ENCODE results near the gene PARD3B.

PARD3B gene

DNA sequence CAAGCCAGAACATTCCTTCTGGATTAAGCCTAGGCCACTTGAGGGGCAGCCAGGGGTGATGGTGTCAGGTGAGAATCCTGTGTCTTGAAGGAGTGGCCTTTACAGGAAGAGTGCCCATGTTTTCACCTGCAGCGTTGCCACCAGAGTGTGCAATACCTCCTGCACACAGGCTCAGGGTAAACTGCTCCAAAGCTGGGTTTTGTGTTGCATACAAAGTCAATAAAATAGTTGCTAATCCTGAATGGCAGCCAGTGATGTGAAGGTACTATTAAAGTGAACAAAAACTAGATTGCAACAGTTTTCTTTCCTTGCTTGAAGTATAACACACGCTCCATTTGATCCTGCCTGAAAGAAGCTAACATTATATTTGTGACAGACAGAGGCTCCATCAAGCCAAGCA, 1072.6 kb downstream of the PARD3B start:
- no peak for DNase-seq (ENCODE audit: low read depth)

DNA sequence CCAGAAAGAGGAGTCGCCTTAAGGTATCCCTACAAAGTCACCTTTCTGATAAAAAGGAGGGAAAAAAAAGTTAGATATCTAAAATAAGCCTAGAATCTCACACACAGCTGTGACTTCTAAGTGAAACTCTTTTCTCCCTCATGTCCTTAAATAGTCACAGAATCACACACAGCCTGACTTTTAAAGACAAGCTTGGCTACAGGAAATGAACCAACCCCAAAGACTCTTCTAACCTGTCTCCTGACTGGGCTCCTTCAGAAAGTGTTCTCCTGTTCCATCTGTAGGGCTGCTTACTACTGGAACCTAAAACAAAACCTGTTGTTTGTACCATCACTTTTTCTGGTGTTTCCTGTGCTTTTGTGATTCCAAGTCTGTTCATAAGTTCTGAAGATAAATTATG, 1074.3 kb downstream of the PARD3B start:
- DNase-seq (ENCODE audit: low read depth): no peak

DNA sequence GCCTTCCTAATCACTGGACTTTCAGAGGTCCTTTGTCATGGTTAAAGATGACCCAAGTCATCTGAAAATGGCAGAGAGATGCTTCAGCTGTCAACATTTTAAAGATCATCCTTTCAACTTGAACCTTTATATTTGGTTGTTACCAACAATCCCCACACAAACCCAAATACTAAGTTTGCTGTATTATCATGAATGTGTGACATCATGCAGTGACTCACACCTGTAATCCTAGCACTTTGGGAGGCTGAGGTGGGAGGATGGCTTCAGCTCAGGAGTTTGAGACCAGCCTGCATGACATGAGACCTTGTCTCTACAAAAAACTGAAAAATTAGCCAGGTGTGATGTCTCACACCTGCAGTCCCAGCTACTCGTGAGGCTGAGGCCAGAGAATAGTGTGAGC, 1081.8 kb downstream of the PARD3B start:
- no peak for DNase-seq (ENCODE audit: low read depth)

DNA sequence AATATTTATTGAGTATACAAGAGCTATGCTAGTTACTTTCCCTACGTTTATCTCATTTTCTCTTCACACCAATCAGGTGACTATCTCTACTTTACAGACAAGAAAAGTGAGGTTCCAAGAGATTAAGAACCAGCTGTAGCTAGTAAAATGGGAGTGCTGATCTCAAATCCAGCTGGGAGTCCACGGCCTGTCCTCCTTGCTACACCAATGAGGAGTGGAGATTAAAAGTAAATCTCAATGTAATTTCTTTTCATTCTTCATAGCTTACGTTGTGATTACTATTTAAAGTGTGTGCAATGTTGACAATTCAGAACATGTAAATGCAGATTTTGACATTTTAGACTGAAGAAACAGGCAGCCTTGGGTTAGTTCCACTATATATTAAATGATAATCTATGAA, 1083.1 kb downstream of the PARD3B start:
- no peak for DNase-seq (ENCODE audit: low read depth)

DNA sequence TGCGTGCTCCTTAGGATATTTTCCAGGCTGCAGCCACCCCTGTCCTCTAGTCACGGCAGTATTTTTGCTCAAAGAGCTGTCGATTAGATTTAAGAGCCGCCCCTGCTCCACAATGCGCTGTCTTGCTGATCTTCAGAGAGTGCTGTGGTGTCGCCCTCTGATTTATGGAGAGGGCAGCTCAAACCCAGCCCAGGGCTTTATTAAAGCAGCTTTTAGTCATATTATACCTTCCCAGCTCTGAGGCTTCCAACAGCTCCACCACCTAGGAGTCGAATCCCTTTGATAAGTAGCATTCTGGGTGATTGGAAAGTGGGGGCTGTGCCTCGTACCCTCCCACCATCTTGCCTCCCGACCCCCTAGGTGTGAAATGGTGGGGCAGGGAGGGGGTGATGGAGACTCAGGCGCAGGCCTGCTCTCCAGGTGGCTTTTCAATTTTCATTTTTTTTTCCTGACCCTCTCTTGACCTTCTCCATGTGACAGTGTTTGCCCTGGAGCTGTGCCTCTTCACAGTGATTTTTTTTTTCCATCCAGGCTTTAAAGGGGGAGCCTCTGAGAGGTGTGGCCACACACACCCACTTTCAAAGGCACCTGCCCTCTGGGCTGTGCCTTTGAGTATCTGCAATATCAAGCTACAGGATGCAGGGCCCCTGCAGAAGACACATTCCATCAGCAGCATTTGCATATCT, 1084.0 kb downstream of the PARD3B start:
- DNase-seq (ENCODE audit: low read depth): no peak

DNA sequence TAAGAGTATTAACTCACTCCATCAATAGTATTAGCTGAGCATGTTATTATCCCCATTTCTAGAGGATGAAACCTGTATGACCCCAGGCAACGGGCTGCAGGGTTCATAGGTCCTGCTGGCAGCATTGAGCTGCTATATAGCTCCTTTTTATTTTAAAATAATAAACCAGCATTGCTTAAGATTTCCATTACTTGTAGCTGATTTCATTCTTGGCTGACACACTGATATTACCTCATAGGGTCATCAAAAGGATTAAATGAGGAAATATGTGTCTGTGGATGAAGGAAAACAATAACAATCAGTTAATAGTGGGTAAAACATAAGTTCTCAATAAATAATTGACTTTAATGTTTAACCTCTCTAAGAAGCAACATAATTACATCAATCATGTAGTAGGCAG, 1088.7 kb downstream of the PARD3B start:
- no peak for DNase-seq (ENCODE audit: low read depth)

DNA sequence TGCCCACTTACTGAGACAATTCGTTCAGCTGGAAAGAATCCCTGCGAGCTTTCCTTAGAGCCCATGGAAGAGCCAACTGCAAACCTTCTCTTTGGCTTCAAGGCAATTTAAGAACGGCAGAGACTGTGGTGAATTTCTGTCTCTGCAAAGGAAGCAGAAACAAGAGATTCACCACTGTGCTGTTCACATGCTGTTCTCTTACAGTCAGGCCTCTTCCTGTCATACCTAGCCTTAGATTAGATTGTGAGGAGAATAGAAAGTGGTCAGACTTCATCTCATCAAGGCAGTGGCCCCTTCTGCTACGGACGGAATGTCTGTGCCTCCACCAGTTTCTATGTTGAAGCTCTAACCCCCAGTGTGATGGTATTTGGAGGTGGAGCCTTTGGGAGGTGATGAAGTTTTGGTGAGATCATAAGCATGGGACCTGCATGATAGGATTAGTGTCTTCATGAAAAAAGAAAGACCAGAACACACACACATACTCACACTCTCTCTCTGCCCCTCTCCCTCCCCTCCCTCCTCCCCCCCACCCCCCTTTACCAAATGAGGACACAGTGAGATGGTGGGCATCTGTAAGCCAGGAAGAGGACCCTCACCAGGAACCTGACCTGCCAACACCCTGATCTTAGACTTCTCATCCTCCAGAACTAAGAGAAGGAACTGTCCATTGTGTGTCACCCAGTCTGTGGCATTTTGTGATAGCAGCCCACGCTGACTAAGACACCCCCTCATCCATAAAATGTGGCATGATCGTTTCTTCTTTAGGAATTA, 1091.5 kb downstream of the PARD3B start:
- DNase-seq (ENCODE audit: low read depth): no peak

DNA sequence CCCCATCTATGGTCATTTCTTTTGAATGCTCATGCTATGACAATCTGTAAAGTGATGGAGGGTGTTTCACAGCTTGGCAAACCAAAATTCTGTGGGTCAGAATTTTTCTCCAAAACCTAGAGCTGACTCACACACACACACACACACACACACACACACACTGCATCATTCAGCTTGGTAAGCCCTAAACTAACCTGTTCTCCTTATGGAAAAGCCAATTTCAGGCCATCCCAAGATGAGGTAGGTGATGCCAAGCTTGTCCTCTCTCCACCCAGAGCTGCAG, 1092.0 kb downstream of the PARD3B start:
- DNase-seq (ENCODE audit: low read depth): no peak

DNA sequence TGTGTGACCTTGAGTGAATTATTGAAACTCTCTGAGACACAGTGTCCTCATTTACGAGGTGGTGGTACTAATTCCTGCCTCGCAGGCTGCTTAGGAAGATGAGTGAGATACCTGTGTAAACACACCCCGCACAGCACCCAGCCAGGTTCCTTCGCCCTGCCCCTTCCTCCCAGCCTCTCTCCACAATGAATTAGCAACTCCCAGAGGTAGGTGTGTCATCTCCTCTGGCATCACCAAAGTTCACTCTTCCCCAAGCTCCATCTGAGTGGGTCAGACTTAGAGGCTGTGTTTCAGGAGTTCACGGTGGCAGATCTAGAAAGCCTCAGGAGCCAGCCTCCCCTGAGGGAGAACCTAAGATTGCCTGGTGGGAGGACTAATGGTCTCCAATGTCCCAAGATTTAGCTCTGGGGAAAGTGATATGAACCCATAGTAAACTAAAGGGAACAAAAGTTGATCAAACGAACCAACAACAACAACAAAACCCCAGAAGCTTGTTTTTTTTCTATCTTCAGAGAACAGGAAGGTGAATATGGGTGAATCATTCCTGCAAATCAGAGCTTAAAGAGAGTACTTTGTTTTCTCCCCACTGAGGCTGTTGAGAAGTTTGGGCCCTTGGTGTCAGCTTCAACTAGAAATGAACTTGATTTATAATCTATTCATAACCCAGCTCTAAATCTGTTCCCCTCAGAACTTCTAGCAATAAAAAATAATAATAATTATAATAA, 1092.7 kb downstream of the PARD3B start:
- DNase-seq (ENCODE audit: low read depth): no peak

DNA sequence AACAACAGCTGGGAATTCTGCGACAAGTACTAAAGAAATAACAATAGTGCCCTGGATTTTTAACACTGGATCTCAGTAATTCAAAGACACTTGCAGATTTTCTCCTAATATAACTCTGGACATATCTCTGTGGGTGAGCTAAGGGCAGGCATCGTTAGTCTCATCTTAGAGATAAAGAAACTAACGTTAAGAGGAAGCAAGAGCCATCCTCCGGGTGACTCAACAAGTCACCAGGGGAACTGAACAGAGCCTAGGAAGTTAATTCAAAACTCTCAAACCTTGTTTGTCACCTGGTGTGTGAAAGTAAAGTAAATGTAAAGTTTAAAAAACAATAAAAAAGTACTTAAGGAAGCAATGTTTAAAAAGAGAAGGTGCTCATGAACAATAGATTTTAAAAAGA, 1095.4 kb downstream of the PARD3B start:
- DNase-seq (ENCODE audit: low read depth): no peak

DNA sequence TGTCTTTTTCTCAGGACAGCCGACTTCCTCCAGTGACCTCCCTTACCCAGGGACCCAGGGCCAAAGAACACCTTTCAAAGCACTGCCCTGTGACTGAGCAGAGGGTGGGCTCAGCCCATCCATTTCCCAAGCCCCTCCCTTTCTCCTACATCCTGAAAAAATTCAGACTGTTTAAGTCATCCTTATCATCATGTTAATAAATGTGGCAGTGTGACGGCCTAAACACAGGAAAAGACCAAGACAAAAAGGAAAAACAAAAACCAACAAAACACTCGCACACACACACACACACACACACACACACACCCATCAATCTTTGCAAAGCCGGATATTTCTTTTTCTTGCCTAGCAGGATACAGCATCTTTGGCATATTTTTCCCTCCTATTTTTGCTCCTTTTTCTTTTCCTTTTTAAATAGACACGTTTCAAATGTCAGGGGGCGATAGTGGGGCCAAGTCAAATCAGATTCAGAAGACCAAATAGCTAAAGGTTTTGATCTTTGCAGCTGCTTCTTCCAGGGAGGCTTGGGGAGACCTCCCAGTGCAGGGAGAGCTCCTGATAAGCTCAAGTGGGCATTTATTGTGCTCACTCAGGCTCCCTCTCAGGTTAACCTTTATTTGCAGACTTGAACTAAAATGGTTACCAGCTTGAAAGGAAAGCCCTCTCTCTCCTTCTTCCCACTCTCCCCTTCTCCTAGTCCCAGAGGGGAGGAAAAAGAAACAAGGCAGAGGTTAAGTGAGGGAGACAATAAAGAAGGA, 1097.5 kb downstream of the PARD3B start:
- DNase-seq (ENCODE audit: low read depth): no peak

DNA sequence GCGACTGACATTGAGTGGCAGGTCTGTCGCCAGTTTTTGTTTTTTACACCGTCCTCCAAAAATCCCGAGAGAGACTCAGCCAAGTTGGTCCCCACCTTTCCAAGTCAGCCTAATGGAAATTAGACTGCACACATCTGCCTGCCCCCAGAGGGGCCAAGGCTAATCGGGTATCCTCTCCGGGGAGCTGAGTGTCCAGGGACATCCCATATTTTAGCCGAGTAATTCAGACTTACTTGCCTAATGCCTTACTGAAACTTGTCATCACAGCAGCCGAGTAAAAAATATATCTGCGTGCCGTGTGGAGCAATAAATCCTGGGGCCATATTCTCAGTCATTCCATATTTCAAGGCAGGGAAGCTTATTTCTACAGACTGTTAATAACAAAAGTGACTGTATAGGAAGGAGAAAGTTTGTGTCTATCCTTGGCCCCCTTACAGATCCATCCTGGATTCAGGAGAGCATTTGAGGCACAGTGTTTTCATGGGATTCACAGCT, 1098.2 kb downstream of the PARD3B start:
- no peak for DNase-seq (ENCODE audit: low read depth)

DNA sequence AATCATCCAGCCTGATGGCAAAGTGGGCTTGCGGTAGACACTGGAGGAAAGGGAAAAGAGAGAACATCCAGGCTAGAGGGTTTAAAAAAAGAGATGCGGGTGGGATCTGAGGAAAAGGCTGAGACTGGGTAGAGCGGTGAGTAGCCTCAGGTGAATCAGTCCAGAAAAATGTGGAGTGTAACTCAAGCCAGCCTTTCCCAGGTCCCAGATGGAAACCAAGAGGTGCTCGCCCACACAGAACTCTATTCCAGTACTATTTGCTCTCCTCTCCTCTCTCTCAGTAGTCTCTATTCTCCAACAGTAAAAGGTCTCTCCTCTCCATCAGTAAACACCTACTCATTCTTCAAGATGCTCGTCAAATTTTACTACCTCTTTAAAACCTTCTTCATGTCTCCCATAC, 1098.7 kb downstream of the PARD3B start:
- no peak for DNase-seq (ENCODE audit: low read depth)

DNA sequence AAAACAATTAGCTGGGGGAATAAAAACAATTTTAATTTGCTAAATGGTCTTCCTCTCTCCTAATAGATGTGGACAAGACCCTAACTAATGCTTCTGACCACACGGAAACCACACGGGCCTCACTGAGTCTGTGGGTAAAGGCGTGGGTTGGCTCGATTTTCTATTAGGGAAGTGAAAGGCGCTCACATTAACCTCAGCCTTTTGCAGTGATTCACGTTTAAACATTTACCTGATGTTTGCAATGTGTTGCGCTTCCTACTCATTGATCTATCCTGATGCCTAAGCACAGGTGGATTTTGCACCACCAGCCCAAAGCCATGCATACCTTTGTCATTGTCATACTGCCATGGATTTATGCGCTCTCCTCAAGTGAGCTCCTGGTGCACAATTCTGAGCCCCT, 1101.4 kb downstream of the PARD3B start:
- DNase-seq (ENCODE audit: low read depth): no peak

DNA sequence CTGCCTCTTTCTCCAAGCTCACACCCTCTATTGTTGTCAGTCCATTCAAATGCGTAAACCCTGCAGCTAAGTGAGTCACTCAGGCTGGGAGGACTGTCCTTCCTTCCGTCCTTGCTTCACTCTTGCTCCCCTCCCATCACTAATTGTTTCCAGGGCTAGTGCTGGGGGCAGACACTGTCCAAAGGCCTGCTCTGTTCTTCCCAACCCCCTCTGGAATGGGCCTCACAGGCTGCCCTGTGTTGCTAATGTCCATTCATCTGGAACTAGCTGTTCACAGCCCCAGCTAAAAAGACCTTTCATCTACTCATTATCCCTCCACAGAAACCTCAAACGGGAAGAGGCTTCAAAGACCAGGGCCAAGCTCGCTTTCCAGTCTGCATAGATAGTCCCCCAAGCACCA, 1105.2 kb downstream of the PARD3B start:
- DNase-seq (ENCODE audit: low read depth): no peak

DNA sequence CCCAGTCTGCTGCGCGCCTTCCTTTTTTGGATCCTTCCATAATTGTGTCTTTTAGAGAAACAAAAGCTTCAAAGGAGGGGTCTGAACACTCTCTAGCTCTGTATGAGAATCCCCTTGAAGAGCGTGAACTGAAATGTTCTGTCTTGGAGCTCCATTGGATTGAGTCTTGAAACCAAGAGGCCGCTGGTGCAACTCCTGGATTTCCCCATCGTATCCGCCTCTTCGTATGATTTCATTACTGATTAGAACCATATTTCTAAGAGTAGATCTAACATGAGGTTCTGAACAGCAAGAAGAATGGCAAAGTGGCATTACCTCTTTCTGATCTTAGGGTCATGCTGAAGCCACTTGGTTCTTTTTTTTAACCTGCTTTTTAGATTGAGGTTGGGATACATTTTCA, 1105.7 kb downstream of the PARD3B start:
- DNase-seq (ENCODE audit: low read depth): no peak

DNA sequence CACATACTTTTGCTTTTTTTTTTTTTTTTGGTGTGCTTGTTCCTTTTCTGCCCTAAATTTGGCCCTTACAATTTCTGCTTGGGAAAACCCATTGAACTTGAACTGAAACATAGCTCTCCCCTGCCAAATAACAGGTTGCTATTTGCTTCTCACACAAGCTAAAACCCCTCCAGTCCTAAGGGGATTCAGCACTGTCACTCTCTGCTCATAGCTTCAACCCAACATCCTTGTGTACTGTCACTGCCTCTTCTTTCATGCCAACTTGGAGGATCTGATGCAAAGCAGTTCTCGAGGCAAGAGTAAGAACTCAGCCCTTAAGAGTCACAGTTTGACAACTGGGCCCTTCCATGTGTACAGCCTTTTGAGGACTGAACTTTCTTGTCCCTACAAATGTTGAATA, 1106.4 kb downstream of the PARD3B start:
- DNase-seq (ENCODE audit: low read depth): no peak

DNA sequence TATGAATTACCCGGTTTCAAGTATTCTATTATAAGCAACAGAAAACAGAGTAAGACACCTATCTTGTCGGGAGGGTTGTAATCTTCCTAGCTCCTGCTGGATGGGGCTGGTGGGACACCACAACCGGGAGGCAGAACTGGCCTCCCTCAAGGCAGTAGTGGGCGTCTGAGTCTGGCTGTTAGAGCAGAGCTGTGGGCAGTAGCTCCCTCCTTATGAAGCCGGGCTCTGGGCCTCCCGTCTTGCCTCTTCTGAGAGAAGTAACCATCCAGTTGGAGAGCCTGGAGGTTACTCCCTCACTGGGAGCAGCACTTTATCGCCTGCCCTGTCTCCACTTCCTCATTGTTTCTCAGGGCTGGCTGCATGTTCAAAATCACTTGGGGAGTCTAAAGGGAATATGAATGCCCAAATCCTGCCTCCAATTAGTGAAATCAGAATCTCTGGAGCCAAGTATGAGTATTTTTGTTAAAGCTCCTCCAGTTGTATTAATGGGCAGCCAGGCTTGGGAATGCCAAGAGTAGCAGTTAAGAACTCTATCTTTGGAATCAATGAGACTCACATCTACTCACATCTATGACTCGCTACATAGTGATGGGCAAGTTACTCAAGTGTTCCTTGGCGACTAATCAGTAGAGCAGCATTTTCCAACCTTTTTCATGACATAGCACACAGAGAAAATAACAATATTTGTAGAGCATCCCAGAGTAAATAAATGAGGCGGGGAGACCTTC, 1109.8 kb downstream of the PARD3B start:
- DNase-seq (ENCODE audit: low read depth): no peak

DNA sequence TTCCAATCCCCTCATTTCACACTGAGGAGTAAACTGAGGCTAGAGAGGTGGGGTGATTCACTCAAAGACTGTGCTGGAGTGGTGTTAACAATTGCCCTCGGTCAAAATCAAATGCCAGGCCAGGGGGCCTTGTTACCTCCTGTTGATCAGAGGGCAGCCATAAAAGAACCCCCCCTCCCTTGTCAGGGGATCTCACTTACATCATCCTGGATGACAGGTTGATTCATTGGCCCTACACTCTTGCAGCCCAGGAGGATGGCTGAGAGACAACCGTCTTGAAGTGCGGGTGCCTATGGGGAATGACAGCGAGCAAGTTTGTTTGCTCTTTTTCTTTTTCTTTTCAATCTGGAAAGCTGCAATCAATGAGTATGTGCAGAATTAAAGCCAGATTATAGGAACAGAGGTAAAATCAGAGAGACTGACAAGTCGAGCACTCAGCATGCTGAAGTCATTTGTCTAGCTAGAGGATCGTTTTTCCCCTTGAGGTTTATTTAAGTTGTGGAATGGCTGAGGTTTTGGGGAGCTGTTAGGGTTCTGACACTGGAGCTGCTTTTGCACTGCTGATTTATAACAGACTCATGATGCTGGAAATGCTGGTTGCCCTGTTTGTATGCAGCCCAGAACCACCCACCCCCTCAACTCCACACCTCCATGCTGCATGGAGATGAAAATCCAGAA, 1110.6 kb downstream of the PARD3B start:
- no peak for DNase-seq (ENCODE audit: low read depth)

DNA sequence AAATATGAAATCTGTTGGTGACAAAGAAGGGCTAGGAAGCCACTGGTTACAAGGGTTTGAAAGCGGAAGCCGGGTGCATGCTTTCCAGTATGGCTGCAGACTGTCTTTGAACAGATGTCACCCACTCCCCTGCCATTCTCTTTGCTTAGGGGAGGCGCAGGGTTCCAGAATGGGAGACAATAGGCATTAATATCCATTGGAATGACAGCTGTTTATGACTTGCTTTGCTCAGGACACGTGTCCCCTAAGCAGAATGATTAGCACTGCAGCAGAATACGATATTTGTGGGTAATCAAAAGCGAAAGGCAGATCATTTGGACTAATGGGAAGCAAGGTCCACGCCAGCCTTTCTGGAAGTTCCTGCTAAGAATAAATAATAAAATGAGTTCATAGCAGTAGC, 1111.2 kb downstream of the PARD3B start:
- DNase-seq (ENCODE audit: low read depth): no peak

DNA sequence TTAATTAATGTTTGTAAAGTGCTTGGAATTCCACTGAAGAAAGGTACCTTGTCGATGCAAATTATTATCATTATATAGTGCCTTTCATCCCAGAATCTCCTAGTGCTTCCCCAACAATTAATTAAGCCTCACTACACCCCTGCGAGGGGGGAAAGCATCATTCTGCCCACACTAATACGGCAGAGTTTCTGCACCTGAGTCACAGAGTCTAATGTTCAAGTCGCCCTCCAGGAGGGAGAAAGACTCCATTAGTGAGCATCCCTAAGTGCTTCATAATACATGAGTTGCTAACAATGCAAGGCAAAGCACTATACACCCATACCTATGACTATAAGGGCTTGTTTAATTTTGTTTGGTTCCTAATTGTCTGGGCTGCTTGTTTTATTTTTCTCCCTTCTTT, 1111.7 kb downstream of the PARD3B start:
- no peak for DNase-seq (ENCODE audit: low read depth)

Data from stimulated activated CD8-positive, alpha-beta memory T cell treated with anti-CD3 and anti-CD28 coated beads, Interleukin-12 subunit alpha, Interleukin-12 subunit beta, amount 100 ng/mL, for 1 hour (primary cell).